Liver (tissue), 9 donors: Measurements from ENCODE around the gene URB1. TPM values are rescaled to one million over a fixed set of nuclear protein-coding genes. Genes with fewer than 3 reads are reported as not detected.

ENCODE experiments used
- DNase-seq: peaks from one replicate; pipeline ENCODE4 v3.0.0-alpha.2; 2017; ENCODE audit warnings: low spot score
- H3K27ac ChIP-seq, 2 donors: one replicate each; pipeline ENCODE4 v1.7.0; 2013; ENCODE audit warnings: inconsistent platforms in 2 of 2, low read length in 2 of 2, control low read depth in 1 of 2, low read depth in 1 of 2, mild to moderate bottlenecking in 1 of 2
- H3K27me3 ChIP-seq, 4 donors: one replicate each; pipeline versions ENCODE4 v1.6.1 to v1.7.0; 2013; ENCODE audit warnings: low read length in 3 of 4, inconsistent platforms in 1 of 4, mild to moderate bottlenecking in 1 of 4, moderate library complexity in 1 of 4; ENCODE audit not compliant: control insufficient read depth in 4 of 4, insufficient read depth in 4 of 4
- H3K36me3 ChIP-seq, 4 donors: one replicate each; pipeline versions ENCODE4 v1.6.1 to v1.7.0; 2013; ENCODE audit warnings: low read length in 3 of 4, mild to moderate bottlenecking in 3 of 4, low read depth in 1 of 4, moderate library complexity in 1 of 4; ENCODE audit not compliant: control insufficient read depth in 4 of 4, insufficient read depth in 3 of 4
- H3K4me1 ChIP-seq, 4 donors: one replicate each; pipeline versions ENCODE4 v1.6.1 to v1.7.0; 2013; ENCODE audit warnings: low read length in 3 of 4, mild to moderate bottlenecking in 3 of 4, moderate library complexity in 1 of 4; ENCODE audit not compliant: control insufficient read depth in 4 of 4, insufficient read depth in 4 of 4
- H3K4me3 ChIP-seq, 3 donors: one replicate each; pipeline versions ENCODE4 v1.6.1 to v1.7.0; 2013; ENCODE audit warnings: low read length in 3 of 3, control low read depth in 1 of 3, low read depth in 1 of 3, mild to moderate bottlenecking in 1 of 3
- H3K9ac ChIP-seq, 2 donors: one replicate each; pipeline ENCODE4 v1.7.0; 2013; ENCODE audit warnings: low read length in 2 of 2, mild to moderate bottlenecking in 2 of 2, moderate library complexity in 2 of 2, control low read depth in 1 of 2, low read depth in 1 of 2
- H3K9me3 ChIP-seq, 4 donors: one replicate each; pipeline versions ENCODE4 v1.6.1 to v1.7.0; 2013; ENCODE audit warnings: low read length in 3 of 4; ENCODE audit not compliant: control insufficient read depth in 4 of 4
- ATF3 ChIP-seq: IDR thresholded peaks from 2 replicates; pipeline ENCODE4 v1.6.1; 2016; ENCODE audit warnings: antibody characterized with exemption
- EGR1 ChIP-seq, 2 donors: IDR thresholded peaks; 2 replicates each; pipeline ENCODE4 v1.6.1; 2016 to 2018; ENCODE audit warnings: antibody characterized with exemption in 2 of 2, low read depth in 2 of 2
- FOXA1 ChIP-seq: IDR thresholded peaks from 2 replicates; pipeline ENCODE4 v1.6.1; 2016; ENCODE audit warnings: antibody characterized with exemption
- FOXA2 ChIP-seq: IDR thresholded peaks from 2 replicates; pipeline ENCODE4 v1.6.1; 2016; ENCODE audit warnings: antibody characterized with exemption
- GABPA ChIP-seq, 2 donors: IDR thresholded peaks in 1 of 2; conservative IDR thresholded peaks in 1 of 2; 2 replicates each; pipeline ENCODE4 v1.6.1; 2016; ENCODE audit warnings: antibody characterized with exemption in 2 of 2, mild to moderate bottlenecking in 1 of 2, moderate library complexity in 1 of 2
- HNF4A ChIP-seq, 2 donors: conservative IDR thresholded peaks; 2 replicates each; pipeline ENCODE4 v1.6.1; 2016; ENCODE audit warnings: antibody characterized with exemption in 2 of 2, mild to moderate bottlenecking in 2 of 2
- HNF4G ChIP-seq: IDR thresholded peaks from 2 replicates; pipeline ENCODE4 v1.6.1; 2016; ENCODE audit warnings: antibody characterized with exemption
- JUND ChIP-seq, 2 donors: IDR thresholded peaks; 2 replicates each; pipeline ENCODE4 v1.6.1; 2016; ENCODE audit warnings: antibody characterized with exemption in 2 of 2
- MAX ChIP-seq: IDR thresholded peaks from 2 replicates; pipeline ENCODE4 v1.6.1; 2016; ENCODE audit warnings: antibody characterized with exemption
- NR2F2 ChIP-seq: IDR thresholded peaks from 2 replicates; pipeline ENCODE4 v1.6.1; 2016; ENCODE audit warnings: antibody characterized with exemption
- RAD21 ChIP-seq, 2 donors: IDR thresholded peaks; 2 replicates each; pipeline ENCODE4 v1.6.1; 2016; ENCODE audit warnings: antibody characterized with exemption in 2 of 2, mild to moderate bottlenecking in 2 of 2
- RXRA ChIP-seq, 2 donors: IDR thresholded peaks; 2 replicates each; pipeline ENCODE4 v1.6.1; 2017 to 2018; ENCODE audit warnings: antibody characterized with exemption in 2 of 2, mild to moderate bottlenecking in 1 of 2
- SP1 ChIP-seq: IDR thresholded peaks from 2 replicates; pipeline ENCODE4 v1.6.1; 2018; ENCODE audit warnings: antibody characterized with exemption, mild to moderate bottlenecking
- TAF1 ChIP-seq: conservative IDR thresholded peaks from 2 replicates; pipeline ENCODE4 v1.6.1; 2016; ENCODE audit warnings: antibody characterized with exemption, mild to moderate bottlenecking
- YY1 ChIP-seq: IDR thresholded peaks from 2 replicates; pipeline ENCODE4 v1.6.1; 2016; ENCODE audit warnings: antibody characterized with exemption, mild to moderate bottlenecking
- WGBS: extraction: QIAGEN DNeasy Blood & Tissue Kit; methylation state at CpG from one replicate; pipeline ENCODE4 v1.1.7; 2013; 5-methylcytosine and 5-hydroxymethylcytosine counted together
- polyA plus RNA-seq, 2 donors: library from polyadenylated mRNA; stranded (reverse) in 1 of 2; unstranded in 1 of 2; fragments of 200-250 nt in 1 of 2; fragments of >200 nt in 1 of 2; fragmentation: Nextera tagmentation in 1 of 2; extraction: Ambion mirVana in 1 of 2; gene quantifications; one replicate each; pipeline versions ENCODE4 v1.2.1 to v1.2.3, GENCODE V29; 2013 to 2015
- total RNA-seq, 2 donors: library from RNA; depleted of rRNA; stranded (reverse); fragments of >200 nt; gene quantifications; one replicate each; pipeline ENCODE4 v1.2.3, GENCODE V29; 2014
- TF ChIP-seq, protein P1 (sequence below): fragments of 150-350 bp; IDR thresholded peaks from 2 replicates; pipeline ENCODE4 v1.5.1; 2017; ENCODE audit warnings: improper control_type of control experiment, low read depth, low read length; ENCODE audit not compliant: missing input control
- TF ChIP-seq, protein P2 (sequence below): IDR thresholded peaks from 2 replicates; pipeline ENCODE4 v1.6.1; 2016; ENCODE audit warnings: antibody characterized with exemption, mild to moderate bottlenecking
- TF ChIP-seq, protein P3 (sequence below): IDR thresholded peaks from 2 replicates; pipeline ENCODE4 v1.6.1; 2016; ENCODE audit warnings: antibody characterized with exemption
- donor health status: healthy.
- donor health status: healthy.
- donor health status: healthy.
- donor health status: healthy.
- donor health status: healthy.

URB1 gene
- total and polyA plus RNA-seq, 4 donors: 2.8 to 14.5 (median 7.1) TPM

DNA sequence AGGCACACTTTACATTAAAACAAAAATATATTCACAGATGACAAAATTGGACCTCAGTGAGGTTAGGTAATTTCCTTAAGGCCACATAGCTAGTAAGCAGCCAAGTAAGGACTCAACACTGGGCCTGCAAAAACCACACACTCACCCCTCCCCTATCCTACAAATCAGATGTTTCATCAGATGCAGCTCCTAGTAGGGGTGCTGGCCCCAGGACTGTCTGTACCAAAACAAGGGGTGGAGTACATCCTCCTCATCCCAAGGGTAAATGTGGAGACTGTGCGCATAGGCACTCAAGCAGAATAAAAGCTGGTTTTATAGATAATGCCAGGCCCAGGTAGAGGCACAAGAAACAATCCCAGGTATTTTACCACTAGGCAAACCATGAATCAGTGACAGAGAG, 25.7 kb downstream of the URB1 start:
- H3K36me3 ChIP-seq: peaks cover 18 to 78% (median 36%) of the 10 kb centered on the region in 4 donors
- H3K27ac ChIP-seq: no peak overlapping the region
- H3K27me3 ChIP-seq: no peaks in the 10 kb centered on the region
- TF ChIP-seq YY1 (no peak), EGR1 (IDR thresholded peaks at IDR 0.05; ENCODE audit: low read depth in 2 of 2) (no peak), SP1 (no peak), HNF4A (conservative IDR thresholded peaks at IDR 0.05) (no peak), FOXA1 (no peak), JUND (IDR thresholded peaks at IDR 0.05) (no peak), TAF1 (no peak), RAD21 (IDR thresholded peaks at IDR 0.05) (no peak), GABPA (IDR thresholded peaks at IDR 0.05 in 1 of 2, conservative IDR thresholded peaks at IDR 0.05 in 1 of 2) (no peak), RXRA (IDR thresholded peaks at IDR 0.05) (no peak), MAX (no peak), HNF4G (no peak), FOXA2 (no peak), ATF3 (no peak)
- TF ChIP-seq, protein P1, sequence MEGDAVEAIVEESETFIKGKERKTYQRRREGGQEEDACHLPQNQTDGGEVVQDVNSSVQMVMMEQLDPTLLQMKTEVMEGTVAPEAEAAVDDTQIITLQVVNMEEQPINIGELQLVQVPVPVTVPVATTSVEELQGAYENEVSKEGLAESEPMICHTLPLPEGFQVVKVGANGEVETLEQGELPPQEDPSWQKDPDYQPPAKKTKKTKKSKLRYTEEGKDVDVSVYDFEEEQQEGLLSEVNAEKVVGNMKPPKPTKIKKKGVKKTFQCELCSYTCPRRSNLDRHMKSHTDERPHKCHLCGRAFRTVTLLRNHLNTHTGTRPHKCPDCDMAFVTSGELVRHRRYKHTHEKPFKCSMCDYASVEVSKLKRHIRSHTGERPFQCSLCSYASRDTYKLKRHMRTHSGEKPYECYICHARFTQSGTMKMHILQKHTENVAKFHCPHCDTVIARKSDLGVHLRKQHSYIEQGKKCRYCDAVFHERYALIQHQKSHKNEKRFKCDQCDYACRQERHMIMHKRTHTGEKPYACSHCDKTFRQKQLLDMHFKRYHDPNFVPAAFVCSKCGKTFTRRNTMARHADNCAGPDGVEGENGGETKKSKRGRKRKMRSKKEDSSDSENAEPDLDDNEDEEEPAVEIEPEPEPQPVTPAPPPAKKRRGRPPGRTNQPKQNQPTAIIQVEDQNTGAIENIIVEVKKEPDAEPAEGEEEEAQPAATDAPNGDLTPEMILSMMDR: no peak
- TF ChIP-seq, protein P2, sequence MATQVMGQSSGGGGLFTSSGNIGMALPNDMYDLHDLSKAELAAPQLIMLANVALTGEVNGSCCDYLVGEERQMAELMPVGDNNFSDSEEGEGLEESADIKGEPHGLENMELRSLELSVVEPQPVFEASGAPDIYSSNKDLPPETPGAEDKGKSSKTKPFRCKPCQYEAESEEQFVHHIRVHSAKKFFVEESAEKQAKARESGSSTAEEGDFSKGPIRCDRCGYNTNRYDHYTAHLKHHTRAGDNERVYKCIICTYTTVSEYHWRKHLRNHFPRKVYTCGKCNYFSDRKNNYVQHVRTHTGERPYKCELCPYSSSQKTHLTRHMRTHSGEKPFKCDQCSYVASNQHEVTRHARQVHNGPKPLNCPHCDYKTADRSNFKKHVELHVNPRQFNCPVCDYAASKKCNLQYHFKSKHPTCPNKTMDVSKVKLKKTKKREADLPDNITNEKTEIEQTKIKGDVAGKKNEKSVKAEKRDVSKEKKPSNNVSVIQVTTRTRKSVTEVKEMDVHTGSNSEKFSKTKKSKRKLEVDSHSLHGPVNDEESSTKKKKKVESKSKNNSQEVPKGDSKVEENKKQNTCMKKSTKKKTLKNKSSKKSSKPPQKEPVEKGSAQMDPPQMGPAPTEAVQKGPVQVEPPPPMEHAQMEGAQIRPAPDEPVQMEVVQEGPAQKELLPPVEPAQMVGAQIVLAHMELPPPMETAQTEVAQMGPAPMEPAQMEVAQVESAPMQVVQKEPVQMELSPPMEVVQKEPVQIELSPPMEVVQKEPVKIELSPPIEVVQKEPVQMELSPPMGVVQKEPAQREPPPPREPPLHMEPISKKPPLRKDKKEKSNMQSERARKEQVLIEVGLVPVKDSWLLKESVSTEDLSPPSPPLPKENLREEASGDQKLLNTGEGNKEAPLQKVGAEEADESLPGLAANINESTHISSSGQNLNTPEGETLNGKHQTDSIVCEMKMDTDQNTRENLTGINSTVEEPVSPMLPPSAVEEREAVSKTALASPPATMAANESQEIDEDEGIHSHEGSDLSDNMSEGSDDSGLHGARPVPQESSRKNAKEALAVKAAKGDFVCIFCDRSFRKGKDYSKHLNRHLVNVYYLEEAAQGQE: no peak
- TF ChIP-seq, protein P3, sequence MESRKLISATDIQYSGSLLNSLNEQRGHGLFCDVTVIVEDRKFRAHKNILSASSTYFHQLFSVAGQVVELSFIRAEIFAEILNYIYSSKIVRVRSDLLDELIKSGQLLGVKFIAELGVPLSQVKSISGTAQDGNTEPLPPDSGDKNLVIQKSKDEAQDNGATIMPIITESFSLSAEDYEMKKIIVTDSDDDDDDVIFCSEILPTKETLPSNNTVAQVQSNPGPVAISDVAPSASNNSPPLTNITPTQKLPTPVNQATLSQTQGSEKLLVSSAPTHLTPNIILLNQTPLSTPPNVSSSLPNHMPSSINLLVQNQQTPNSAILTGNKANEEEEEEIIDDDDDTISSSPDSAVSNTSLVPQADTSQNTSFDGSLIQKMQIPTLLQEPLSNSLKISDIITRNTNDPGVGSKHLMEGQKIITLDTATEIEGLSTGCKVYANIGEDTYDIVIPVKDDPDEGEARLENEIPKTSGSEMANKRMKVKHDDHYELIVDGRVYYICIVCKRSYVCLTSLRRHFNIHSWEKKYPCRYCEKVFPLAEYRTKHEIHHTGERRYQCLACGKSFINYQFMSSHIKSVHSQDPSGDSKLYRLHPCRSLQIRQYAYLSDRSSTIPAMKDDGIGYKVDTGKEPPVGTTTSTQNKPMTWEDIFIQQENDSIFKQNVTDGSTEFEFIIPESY: no peak
- no peaks in the 10 kb centered on the region for H3K4me1 ChIP-seq
- H3K4me3 ChIP-seq: no peak overlapping the region
- DNase-seq: no peak
- no peak overlapping the region for H3K9ac ChIP-seq
- H3K9me3 ChIP-seq: no peaks in the 10 kb centered on the region
- WGBS: 97% methylated on average over 1 of the region's 1 CpG

DNA sequence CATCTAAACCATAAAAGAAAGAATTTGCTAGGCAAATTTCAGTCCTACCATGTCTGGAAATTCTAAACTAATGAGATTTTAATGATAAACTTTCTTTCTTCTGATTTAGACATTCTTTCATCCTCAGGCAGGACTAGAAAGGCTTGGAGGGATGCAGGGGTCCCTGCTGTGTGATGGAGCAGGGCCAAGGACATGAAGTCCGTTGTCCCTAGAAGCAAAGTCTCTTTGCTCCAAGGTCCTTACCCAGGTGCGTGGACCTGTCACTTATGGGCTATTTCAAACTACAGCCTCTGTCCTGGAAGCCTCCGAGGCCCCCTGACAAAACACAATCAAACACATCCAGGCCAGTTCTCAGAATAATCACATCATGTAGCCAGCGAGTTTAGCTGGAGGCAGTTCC, 26.6 kb downstream of the URB1 start:
- Histone ChIP-seq H3K36me3 (peaks cover 20 to 80% (median 38%) of the 10 kb centered on the region in 4 donors), H3K27me3 (no peaks in the 10 kb centered on the region), H3K9me3 (no peaks in the 10 kb centered on the region), H3K9ac (no peak overlapping the region), H3K27ac (no peak overlapping the region), H3K4me1 (no peaks in the 10 kb centered on the region), H3K4me3 (no peak overlapping the region)
- no peak for DNase-seq
- 93% methylated on average over 4 of the region's 4 CpGs for WGBS
- TF ChIP-seq RAD21 (IDR thresholded peaks at IDR 0.05) (no peak), NR2F2 (no peak), MAX (no peak), SP1 (no peak), JUND (IDR thresholded peaks at IDR 0.05) (no peak), RXRA (IDR thresholded peaks at IDR 0.05) (no peak), GABPA (IDR thresholded peaks at IDR 0.05 in 1 of 2, conservative IDR thresholded peaks at IDR 0.05 in 1 of 2) (no peak), ATF3 (no peak), HNF4A (conservative IDR thresholded peaks at IDR 0.05) (no peak)
- TF ChIP-seq, protein P2: no peak
